ENCODE measurements around the gene GNG11.
"Not testable (repeated sequence)": the region's sequence is repeated elsewhere in the genome, so short reads cannot be mapped to it uniquely, and the experiment has no call there.

GNG11 gene

DNA sequence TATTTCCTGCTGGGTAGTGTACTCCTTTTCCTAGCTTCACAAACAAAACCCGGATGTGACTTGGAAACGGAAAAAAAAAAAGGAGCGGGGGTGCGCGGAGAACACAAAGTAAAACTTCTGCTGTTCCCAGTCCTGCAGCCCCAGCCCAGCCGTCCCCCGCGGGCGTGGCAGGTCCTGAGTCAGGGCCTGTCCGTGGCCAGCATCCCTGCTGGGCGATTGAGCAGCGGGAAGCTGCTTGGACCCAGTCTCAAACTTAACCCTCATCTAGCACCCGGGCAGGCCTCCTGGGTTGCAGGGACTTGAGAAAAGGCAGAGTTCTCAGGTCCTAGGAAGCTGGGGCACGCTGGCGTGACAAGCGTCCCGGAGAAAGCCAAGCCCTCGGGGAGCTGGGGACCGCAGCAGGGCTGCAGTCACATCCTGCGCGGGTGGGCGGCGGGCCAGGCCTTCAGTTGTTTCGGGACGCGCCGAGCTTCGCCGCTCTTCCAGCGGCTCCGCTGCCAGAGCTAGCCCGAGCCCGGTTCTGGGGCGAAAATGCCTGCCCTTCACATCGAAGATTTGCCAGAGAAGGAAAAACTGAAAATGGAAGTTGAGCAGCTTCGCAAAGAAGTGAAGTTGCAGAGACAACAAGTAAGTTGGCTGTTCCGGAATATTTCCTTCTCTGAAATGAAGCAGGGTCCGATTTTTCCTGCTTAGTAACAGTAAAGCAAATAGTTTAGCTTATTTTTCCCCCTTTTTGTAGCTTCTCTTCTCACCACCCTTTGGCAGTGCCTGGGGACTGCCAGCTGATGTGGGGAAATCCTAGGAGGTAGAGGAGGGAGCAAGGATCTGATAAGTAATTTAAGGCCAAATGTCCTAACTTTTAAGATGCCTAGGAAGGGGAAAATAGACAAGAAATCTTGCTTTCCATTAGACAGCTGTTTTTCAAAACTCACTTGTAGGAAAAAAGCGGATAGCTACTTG is at the start of gene GNG11:
TSS of gene GNG11 (plus strand) at position 129 of the 960 bp plus-strand sequence. CDS start at position 532, 403 bp downstream.
- DNase-seq: no peak

- no peak for DNase-seq
Observed at GRCh38 chr7:93873998-93874574, 47.4 kb upstream of the GNG11 start.

GRCh38 chr7:93877742-93878141 is 43.8 kb upstream of the GNG11 start:
- DNase-seq: no peak

GRCh38 chr7:93879356-93879755 is 42.2 kb upstream of the GNG11 start:
- no peak for DNase-seq

DNA sequence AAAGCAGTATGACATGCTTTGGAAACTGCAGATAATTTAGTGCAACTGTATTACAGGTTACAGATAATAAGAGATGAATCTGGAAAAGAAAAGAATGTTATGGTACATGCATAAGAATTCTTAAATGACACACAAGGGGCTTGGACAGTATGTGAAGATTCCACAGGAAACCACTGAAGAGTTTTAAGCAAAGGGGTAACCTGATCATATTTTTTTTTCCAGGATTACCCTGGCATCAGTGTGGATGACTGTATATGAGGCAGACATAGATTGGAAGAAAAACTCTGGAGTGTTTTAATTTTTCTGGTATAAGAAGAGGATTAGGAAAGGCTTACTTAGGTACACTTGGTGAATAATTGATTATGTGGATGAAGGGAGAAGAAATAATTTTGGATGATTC is 39.1 kb upstream of the GNG11 start:
- no peak for DNase-seq

DNA sequence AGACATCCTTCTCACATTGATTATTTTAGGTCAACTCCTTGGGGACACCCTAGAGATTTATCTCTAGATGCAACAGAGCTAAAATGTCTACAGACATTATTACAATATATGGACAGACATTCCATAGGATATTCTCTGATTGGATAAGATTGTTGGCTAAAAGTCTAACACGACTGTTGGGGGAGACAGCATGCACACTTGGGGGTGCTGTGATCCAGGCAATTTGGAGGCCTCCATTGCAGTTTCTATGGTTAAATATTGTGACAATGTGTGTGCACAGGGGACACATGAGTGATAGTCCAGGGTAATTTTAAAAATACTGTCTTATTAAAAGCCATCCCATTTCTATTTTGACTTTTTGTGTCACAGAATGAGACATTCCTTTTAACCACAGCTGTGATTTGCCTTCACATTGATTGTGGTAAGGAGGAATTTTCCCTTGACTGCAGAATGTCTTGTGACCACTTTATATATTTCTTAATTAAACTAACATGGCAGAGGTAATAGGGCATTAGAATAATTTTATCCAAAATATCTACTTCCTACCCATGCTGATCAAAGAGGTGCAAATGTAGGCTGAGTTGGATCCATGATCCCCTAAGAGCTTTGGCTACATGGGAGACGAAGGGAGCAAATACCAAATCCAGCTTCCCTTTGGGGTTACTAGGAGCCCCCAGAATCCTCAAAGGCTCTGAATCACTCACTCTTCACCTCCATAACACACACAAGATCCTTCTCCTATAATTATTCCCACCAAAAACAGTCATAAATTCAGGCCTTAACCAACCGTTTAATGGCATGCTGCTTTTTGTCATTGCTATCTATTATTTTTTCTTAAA is 38.2 kb upstream of the GNG11 start:
- DNase-seq: no peak

- no peak for DNase-seq
Observed at GRCh38 chr7:93883917-93884345, 37.6 kb upstream of the GNG11 start.

DNA sequence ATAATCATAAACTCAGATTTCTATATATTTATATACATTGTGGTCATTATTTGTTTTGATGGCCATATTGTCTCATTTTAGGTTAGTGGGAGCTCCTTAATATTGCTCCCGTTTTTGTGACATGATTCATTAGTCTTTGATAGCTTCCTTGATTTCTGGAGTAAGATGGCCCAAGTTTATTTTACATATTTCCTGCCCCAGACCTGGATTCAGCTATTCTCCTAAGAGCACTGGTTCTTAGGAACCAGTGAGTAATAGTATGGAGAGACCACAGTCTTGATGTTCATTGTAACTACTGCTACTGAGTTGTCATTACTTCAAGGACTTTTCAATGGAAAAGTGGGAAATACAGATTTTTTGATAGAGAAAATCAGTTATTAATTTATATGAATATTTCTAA is 37.0 kb upstream of the GNG11 start:
- DNase-seq: no peak

GRCh38 chr7:93889261-93889660 is 32.3 kb upstream of the GNG11 start:
- DNase-seq: no peak

- DNase-seq: no peak
Observed at GRCh38 chr7:93890041-93890463, 31.5 kb upstream of the GNG11 start.

GRCh38 chr7:93890464-93891068 is 31.0 kb upstream of the GNG11 start, which contains the start of gene TFPI2:
TSS of gene TFPI2 (minus strand) at chr7:93890753. CDS start at chr7:93890678, 75 bp downstream.
- no peak for DNase-seq

GRCh38 chr7:93894426-93894825 is 27.1 kb upstream of the GNG11 start:
- DNase-seq: no peak

- no peak for DNase-seq
Observed at GRCh38 chr7:93894966-93895640, 26.4 kb upstream of the GNG11 start.

DNA sequence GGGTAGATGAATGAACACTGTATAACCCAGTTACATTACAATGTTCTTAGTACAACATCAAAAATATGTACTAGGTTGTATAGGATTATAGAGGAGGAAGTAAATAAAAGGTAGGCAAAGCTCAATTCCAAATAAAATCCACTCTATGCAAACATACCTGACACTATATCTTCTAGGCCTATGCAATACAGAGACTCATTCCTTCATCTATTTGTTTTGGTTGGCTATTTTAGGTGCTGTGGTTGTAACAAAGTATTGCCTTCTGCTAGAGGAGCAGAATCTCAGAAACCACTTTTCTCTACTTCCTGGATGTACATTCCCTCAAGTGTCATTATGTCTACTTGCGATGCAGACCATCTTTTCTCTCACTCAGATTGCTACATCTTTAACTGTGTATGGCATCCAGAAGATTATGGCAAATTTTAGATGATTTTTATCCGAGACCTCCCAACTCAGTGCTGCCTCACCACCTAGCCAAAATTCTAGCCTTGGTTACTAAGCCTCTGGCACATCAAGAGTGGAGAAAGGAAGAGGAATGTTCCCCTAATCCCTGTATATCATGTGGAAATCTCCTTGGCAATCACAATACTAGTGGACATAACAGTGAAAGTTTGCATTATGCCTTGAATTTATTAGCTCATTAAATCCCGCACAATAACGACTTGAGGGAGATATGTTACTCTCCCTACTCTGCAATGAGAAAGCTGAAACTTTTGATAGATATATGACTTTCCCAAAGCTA is 25.5 kb upstream of the GNG11 start:
- no peak for DNase-seq

DNA sequence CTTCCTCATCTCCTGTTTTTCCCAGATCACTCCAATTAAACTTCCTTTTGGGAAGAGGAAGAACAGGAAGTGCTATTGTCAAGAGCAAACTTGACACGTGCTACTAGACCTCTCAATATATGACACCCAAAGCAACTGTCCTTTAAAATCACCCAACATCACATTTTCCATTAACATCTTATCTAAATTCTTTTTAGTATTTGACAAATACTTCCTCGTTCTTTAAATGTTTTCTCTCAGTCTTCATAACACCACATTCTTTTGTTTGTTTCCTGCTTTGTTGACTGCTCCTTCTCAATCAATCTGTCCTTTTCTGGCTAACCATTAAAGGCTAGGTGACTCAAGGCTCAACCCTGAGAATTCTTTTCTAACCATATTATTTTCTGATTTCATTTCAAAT is 23.9 kb upstream of the GNG11 start:
- no peak for DNase-seq

GRCh38 chr7:93902777-93903423 is 18.6 kb upstream of the GNG11 start:
- no peak for DNase-seq

DNA sequence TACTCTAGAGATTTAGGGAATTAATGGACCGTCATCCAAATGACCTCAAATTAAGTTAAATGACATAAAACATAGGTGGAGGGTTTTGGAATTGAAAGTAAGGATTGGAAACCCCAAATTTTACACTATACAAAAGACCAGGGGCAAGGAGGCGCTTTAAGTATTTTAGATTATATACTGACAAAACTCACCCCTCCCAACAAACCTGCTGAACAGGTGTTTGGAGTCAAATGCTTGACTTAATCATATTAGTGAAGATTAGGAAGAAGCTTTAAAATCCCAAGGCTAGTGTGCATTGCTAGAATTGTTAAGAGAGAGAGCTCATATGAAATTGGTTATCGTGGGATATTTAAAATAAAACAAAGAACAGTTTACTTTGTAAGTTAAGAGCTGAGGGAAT is 15.3 kb upstream of the GNG11 start, which contains the start of gene GNGT1:
TSS of gene GNGT1 (plus strand) at position 301 of the 400 bp plus-strand sequence. CDS start 180 bp downstream, outside the sequence.
- DNase-seq: no peak

- no peak for DNase-seq
Observed at GRCh38 chr7:93910076-93910994, 11.2 kb upstream of the GNG11 start.

- not testable (repeated sequence) for DNase-seq
Observed at GRCh38 chr7:93911242-93911641, 10.3 kb upstream of the GNG11 start.

DNA sequence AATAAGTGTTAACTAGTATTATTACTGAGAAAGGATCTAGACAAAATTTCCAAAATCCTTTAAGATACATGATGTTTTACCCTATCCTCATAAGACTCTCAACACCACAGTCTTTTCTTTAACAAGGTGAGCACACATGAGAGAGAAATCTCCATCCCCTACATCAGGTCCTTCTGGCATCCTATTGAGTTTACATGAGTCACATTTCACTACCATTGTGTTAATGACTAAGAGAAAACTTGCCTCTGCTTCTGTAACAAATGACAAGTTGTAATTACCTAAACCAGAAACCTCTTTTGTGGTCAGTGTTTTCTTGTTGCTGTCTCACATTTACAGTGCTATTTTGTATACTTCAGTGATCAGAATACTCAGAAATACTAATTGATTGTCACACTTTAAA is 9.9 kb upstream of the GNG11 start:
- not testable (repeated sequence) for DNase-seq

Measured in NCI-H1436 treated with DMSO at 0.1 percent for 48 hours (cell line).